SK-N-SH (cell line): ENCODE measurements around the gene PRKCA. TPM values are rescaled to one million over a fixed set of nuclear protein-coding genes. Genes with fewer than 3 reads are reported as not detected.
A peak's percentile ranks its signal among the peaks of the same experiment; 100 is the strongest.

Source experiments
- CTCF ChIA-PET: fragments of 300-600, 350-600 bp; formaldehyde crosslinking; extraction: SDS; loops from one replicate; lab custom pipeline; 2021; lab: Yijun Ruan, JAX
- POLR2A ChIA-PET: fragments of 350-600 bp; sonication (Branson Sonifier 250); formaldehyde crosslinking; extraction: SDS; loops from one replicate; lab custom pipeline; 2020; ENCODE audit warnings: antibody characterized with exemption, inconsistent platforms; lab: Yijun Ruan, JAX
- DNase-seq: peaks from one replicate; pipeline ENCODE4 v3.0.0; 2012
- H2AFZ ChIP-seq: fragments of 200-600 bp; sonication (generic); 2 replicates; pipeline ENCODE4 v1.8.1; 2016; ENCODE audit warnings: antibody characterized with exemption, mild to moderate bottlenecking, low read depth
- H3F3A ChIP-seq: fragments of 200-600 bp; sonication (generic); replicated peaks from 2 replicates; pipeline ENCODE3; 2016; ENCODE audit warnings: antibody characterized with exemption, mild to moderate bottlenecking; ENCODE audit not compliant: insufficient read depth
- H3K27ac ChIP-seq, 2 experiments: fragments of 200-500 bp in 1 of 2; fragments of 200-600 bp in 1 of 2; sonication (Bioruptor generic) in 1 of 2; sonication (generic), shearing (Covaris generic) in 1 of 2; 2 replicates each; pipeline versions ENCODE4 v1.5.1 to v1.6.1; 2014 to 2016; ENCODE audit warnings: low read depth in 2 of 2, inconsistent platforms in 1 of 2, low read length in 1 of 2, mild to moderate bottlenecking in 1 of 2, mixed read lengths in 1 of 2
- H3K27me3 ChIP-seq: fragments of 200-600 bp; sonication (generic), shearing (Covaris generic); 2 replicates; pipeline ENCODE4 v1.6.1; 2016; ENCODE audit warnings: mixed run types; ENCODE audit not compliant: insufficient read depth
- H3K36me3 ChIP-seq, 2 experiments: fragments of 200-500 bp in 1 of 2; fragments of 200-600 bp in 1 of 2; sonication (Bioruptor generic) in 1 of 2; sonication (generic) in 1 of 2; replicated peaks in 1 of 2; 2 replicates each; pipeline versions ENCODE3 to v1.5.1; 2014 to 2016; ENCODE audit warnings: low read length in 1 of 2, mild to moderate bottlenecking in 1 of 2; ENCODE audit not compliant: insufficient read depth in 2 of 2, control insufficient read depth in 1 of 2
- H3K4me1 ChIP-seq, 2 experiments: fragments of 200-500 bp in 1 of 2; fragments of 200-600 bp in 1 of 2; sonication (Bioruptor generic) in 1 of 2; sonication (generic), shearing (Covaris generic) in 1 of 2; 2 replicates each; pipeline versions ENCODE4 v1.5.1 to v1.6.1; 2014 to 2016; ENCODE audit warnings: low read depth in 1 of 2, low read length in 1 of 2, mixed run types in 1 of 2; ENCODE audit not compliant: insufficient read depth in 2 of 2, control insufficient read depth in 1 of 2
- H3K4me2 ChIP-seq: fragments of 200-600 bp; sonication (generic), shearing (Covaris generic); 2 replicates; pipeline ENCODE4 v1.6.1; 2017; ENCODE audit warnings: mixed run types
- H3K4me3 ChIP-seq, 2 experiments: fragments of 200-500 bp in 1 of 2; fragments of 200-600 bp in 1 of 2; sonication (Bioruptor generic) in 1 of 2; sonication (generic), shearing (Covaris generic) in 1 of 2; 2 replicates each; pipeline versions ENCODE4 v1.5.1 to v1.8.1; 2014 to 2016; ENCODE audit warnings: low read depth in 2 of 2, inconsistent platforms in 1 of 2, low read length in 1 of 2, mild to moderate bottlenecking in 1 of 2, mixed read lengths in 1 of 2, moderate library complexity in 1 of 2
- H3K79me2 ChIP-seq: fragments of 200-600 bp; sonication (generic); 2 replicates; pipeline ENCODE4 v1.8.1; 2017; ENCODE audit warnings: mild to moderate bottlenecking; ENCODE audit not compliant: insufficient read depth
- H3K9ac ChIP-seq: fragments of 200-600 bp; sonication (generic); 2 replicates; pipeline ENCODE4 v1.6.1; 2017; ENCODE audit warnings: mixed run types
- H3K9me2 ChIP-seq: fragments of 200-600 bp; sonication (generic); 2 replicates; pipeline ENCODE4 v1.6.1; 2017; ENCODE audit warnings: mixed run types
- H3K9me3 ChIP-seq: fragments of 200-600 bp; sonication (generic); 2 replicates; pipeline ENCODE4 v1.6.1; 2017; ENCODE audit warnings: mixed run types, mild to moderate bottlenecking, moderate library complexity
- H4K20me1 ChIP-seq: fragments of 200-600 bp; sonication (generic); 2 replicates; pipeline ENCODE4 v1.6.1; 2017; ENCODE audit warnings: mild to moderate bottlenecking, mixed run types; ENCODE audit not compliant: insufficient read depth
- ELF1 ChIP-seq: IDR thresholded peaks from 2 replicates; pipeline ENCODE4 v1.4.0; 2012
- EZH2phosphoT487 ChIP-seq: fragments of 200-600 bp; sonication (generic); IDR thresholded peaks from 2 replicates; pipeline ENCODE4 v1.6.1; 2017; ENCODE audit warnings: low read depth, mixed run types, mild to moderate bottlenecking, antibody characterized with exemption, moderate library complexity, borderline replicate concordance
- FOSL2 ChIP-seq: IDR thresholded peaks from 2 replicates; pipeline ENCODE4 v1.4.0; 2012; ENCODE audit warnings: low read depth, mild to moderate bottlenecking, moderate library complexity, borderline replicate concordance
- FOXM1 ChIP-seq: IDR thresholded peaks from 2 replicates; pipeline ENCODE4 v1.4.0; 2012; ENCODE audit warnings: low read depth, mild to moderate bottlenecking
- MEF2A ChIP-seq: IDR thresholded peaks from 2 replicates; pipeline ENCODE4 v1.4.0; 2012; ENCODE audit warnings: low read depth, borderline replicate concordance
- MXI1 ChIP-seq: IDR thresholded peaks from 2 replicates; pipeline ENCODE4 v1.6.1; 2012; ENCODE audit warnings: mild to moderate bottlenecking, low read depth, low read length, improper control_type of control experiment
- NFIC ChIP-seq: IDR thresholded peaks from 2 replicates; pipeline ENCODE4 v1.4.0; 2012; ENCODE audit warnings: borderline replicate concordance
- RAD21 ChIP-seq: IDR thresholded peaks from 2 replicates; pipeline ENCODE4 v1.6.1; 2012; ENCODE audit warnings: mild to moderate bottlenecking, low read length
- RCOR1 ChIP-seq: fragments of 150-350 bp; IDR thresholded peaks from 2 replicates; pipeline ENCODE4 v1.6.1; 2017; ENCODE audit warnings: antibody characterized with exemption, low read length
- RXRA ChIP-seq: IDR thresholded peaks from 2 replicates; pipeline ENCODE4 v1.4.0; 2012; ENCODE audit warnings: low read depth, mild to moderate bottlenecking, borderline replicate concordance
- SIN3A ChIP-seq: IDR thresholded peaks from 2 replicates; pipeline ENCODE4 v1.6.1; 2012; ENCODE audit warnings: low read depth, mild to moderate bottlenecking, low read length, moderate library complexity, borderline replicate concordance
- TEAD4 ChIP-seq: IDR thresholded peaks from 2 replicates; pipeline ENCODE4 v1.4.0; 2012; ENCODE audit warnings: mild to moderate bottlenecking, borderline replicate concordance; ENCODE audit not compliant: insufficient read depth
- USF1 ChIP-seq: IDR thresholded peaks from 2 replicates; pipeline ENCODE4 v1.4.0; 2012; ENCODE audit warnings: low read depth, borderline replicate concordance
- ZBTB33 ChIP-seq: IDR thresholded peaks from 2 replicates; pipeline ENCODE4 v1.4.0; 2012; ENCODE audit warnings: low read depth, borderline replicate concordance
- WGBS: methylation state at CpG from one replicate; pipeline ENCODE4 v1.1.6; 2017; ENCODE audit warnings: low lambda C conversion rate; 5-methylcytosine and 5-hydroxymethylcytosine counted together
- polyA plus RNA-seq, 3 experiments: library from polyadenylated mRNA; depleted of rRNA; stranded (reverse); fragments of >200 nt; gene quantifications; 2 replicates each; pipeline ENCODE4 v1.2.3, GENCODE V29; 2012
- TF ChIP-seq, protein P1 (sequence below): fragments of 150-350 bp; IDR thresholded peaks from 2 replicates; pipeline ENCODE4 v1.6.1; 2016; ENCODE audit warnings: mild to moderate bottlenecking, low read depth, low read length
- TF ChIP-seq, protein P2 (sequence below): fragments of 150-350 bp; IDR thresholded peaks from 2 replicates; pipeline ENCODE4 v1.6.1; 2017; ENCODE audit warnings: antibody characterized with exemption, low read length, low read depth, borderline replicate concordance
- TF ChIP-seq, protein P3 (sequence below): IDR thresholded peaks from 2 replicates; pipeline ENCODE4 v1.4.0; 2012; ENCODE audit warnings: low read depth
- TF ChIP-seq, protein P4 (sequence below): IDR thresholded peaks from 2 replicates; pipeline ENCODE4; 2012

The PRKCA gene
- polyA plus RNA-seq, 1 of the 3 experiments (the other 2 are of a cell fraction) = 108 TPM

DNA sequence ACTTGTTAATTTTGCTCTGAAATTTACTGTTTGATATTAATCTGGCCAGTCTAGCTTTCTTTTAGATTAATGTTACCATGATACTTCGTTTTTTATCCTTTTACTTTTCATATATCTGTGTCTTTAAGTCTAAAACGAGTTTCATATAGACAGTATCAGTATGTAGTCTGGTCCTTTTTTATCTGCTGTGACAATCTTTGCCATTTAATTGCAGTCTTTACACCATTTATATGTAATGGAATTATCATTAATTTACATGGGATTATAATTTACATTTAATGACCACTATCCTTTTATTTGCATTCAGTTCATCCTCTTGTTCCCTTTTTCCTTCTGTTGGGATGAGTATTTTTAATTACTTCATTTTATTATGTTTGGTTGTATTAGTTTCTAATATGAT, 243.5 kb downstream of the PRKCA start:
- no peak overlapping the region for H3K9ac ChIP-seq
- H3F3A ChIP-seq = peaks cover 85% of the 10 kb centered on the region
- no peak for DNase-seq
- H2AFZ ChIP-seq = no peak overlapping the region
- POLR2A ChIA-PET = no interaction called here
- no peaks in the 10 kb centered on the region for H3K9me2 ChIP-seq
- whole genome bisulfite sequencing = 96% methylated on average over 2 of the region's 2 CpGs
- no peak overlapping the region for H3K4me3 ChIP-seq
- no peaks in the 10 kb centered on the region; the same call in 1 of the 2 replicates for H4K20me1 ChIP-seq
- peaks cover 84% of the 10 kb centered on the region for H3K79me2 ChIP-seq
- H3K9me3 ChIP-seq = peaks cover 9% of the 10 kb centered on the region; the same call in 1 of the 2 replicates
- TF ChIP-seq, protein P1, sequence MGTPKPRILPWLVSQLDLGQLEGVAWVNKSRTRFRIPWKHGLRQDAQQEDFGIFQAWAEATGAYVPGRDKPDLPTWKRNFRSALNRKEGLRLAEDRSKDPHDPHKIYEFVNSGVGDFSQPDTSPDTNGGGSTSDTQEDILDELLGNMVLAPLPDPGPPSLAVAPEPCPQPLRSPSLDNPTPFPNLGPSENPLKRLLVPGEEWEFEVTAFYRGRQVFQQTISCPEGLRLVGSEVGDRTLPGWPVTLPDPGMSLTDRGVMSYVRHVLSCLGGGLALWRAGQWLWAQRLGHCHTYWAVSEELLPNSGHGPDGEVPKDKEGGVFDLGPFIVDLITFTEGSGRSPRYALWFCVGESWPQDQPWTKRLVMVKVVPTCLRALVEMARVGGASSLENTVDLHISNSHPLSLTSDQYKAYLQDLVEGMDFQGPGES = no peak
- CTCF ChIA-PET = interaction anchor here (1.5 kb wide), 1 partner anchor 128 kb away, joined by 3 read pairs; no protein-coding TSS in a partner anchor
- H3K36me3 ChIP-seq = peaks cover 6 to 31% of the 10 kb centered on the region in 2 experiments
- no peak overlapping the region for H3K4me2 ChIP-seq
- peaks cover 34 to 63% of the 10 kb centered on the region in 2 experiments for H3K4me1 ChIP-seq
- H3K27me3 ChIP-seq = no peaks in the 10 kb centered on the region
- peak overlapping the region in 1 of 2 experiments; percentile 93; a peak in 2 of 4 replicates for H3K27ac ChIP-seq

DNA sequence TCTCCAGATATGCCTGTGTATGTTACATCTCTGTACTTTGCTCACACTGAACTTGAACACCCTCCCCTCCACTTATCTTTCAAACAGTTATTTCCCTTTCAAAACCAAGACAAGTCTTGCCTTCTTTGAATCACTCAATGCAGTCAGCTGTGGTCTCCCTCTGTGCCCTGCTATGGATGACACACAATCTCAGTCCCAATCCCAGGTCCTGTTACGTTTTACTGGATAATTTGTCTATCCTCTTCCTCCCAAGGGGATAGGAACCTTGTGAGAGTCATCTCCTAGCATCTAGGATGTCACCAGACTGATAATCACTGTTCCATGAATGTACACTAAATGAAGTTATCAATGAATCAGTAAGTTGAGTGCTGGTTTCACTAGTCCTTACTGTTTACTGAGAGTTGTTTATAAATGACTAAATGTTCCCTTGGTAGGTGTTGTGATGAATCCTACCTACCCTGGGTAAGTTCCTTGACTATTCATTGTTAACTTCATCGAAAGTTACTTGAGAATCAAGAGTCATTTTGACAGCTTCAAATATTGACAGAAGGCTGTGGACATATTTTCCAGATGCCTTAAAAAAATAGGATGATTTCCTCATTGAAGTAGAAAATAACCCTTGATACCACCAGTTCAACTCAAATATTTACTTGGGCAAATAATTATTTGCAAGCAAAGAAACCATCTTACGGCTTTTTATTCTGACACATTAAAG, 244.9 kb downstream of the PRKCA start:
- peak overlapping the region; percentile 7 to 81; a peak in 3 of 4 replicates for H3K27ac ChIP-seq
- TF ChIP-seq ELF1 (no peak), EZH2phosphoT487 (no peak), RXRA (no peak), FOXM1 (no peak), FOSL2 (no peak), MEF2A (no peak), TEAD4 (no peak), NFIC (no peak), RAD21 (no peak), SIN3A (no peak), ZBTB33 (no peak), MXI1 (no peak), RCOR1 (no peak), USF1 (no peak)
- TF ChIP-seq, protein P2, sequence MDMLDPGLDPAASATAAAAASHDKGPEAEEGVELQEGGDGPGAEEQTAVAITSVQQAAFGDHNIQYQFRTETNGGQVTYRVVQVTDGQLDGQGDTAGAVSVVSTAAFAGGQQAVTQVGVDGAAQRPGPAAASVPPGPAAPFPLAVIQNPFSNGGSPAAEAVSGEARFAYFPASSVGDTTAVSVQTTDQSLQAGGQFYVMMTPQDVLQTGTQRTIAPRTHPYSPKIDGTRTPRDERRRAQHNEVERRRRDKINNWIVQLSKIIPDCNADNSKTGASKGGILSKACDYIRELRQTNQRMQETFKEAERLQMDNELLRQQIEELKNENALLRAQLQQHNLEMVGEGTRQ = no peak
- TF ChIP-seq, protein P3, sequence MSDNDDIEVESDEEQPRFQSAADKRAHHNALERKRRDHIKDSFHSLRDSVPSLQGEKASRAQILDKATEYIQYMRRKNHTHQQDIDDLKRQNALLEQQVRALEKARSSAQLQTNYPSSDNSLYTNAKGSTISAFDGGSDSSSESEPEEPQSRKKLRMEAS = no peak
- TF ChIP-seq, protein P4, sequence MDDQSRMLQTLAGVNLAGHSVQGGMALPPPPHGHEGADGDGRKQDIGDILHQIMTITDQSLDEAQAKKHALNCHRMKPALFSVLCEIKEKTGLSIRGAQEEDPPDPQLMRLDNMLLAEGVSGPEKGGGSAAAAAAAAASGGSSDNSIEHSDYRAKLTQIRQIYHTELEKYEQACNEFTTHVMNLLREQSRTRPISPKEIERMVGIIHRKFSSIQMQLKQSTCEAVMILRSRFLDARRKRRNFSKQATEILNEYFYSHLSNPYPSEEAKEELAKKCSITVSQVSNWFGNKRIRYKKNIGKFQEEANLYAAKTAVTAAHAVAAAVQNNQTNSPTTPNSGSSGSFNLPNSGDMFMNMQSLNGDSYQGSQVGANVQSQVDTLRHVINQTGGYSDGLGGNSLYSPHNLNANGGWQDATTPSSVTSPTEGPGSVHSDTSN = no peak
- TF ChIP-seq, all 33 proteins: peak for 0
- WGBS = 65% methylated on average over 3 of the region's 3 CpGs
- Histone ChIP-seq H3K36me3 (peaks cover 6 to 34% of the 10 kb centered on the region in 2 experiments), H3K4me2 (no peak overlapping the region), H3K79me2 (peaks cover 84% of the 10 kb centered on the region), H3K9ac (peak overlapping the region; percentile 42), H3F3A (peaks cover 72% of the 10 kb centered on the region), H2AFZ (no peak overlapping the region), H3K4me3 (no peak overlapping the region), H3K4me1 (peaks cover 20 to 49% of the 10 kb centered on the region in 2 experiments), H3K9me2 (no peaks in the 10 kb centered on the region), H4K20me1 (no peaks in the 10 kb centered on the region; the same call in 1 of the 2 replicates), H3K9me3 (peaks cover 9% of the 10 kb centered on the region; the same call in 1 of the 2 replicates), H3K27me3 (no peaks in the 10 kb centered on the region)
- ChIA-PET POLR2A (interaction anchor here (0.6 kb wide), 1 partner anchor 27 kb away, joined by 3 read pairs; no protein-coding TSS in a partner anchor), CTCF (interaction anchor here (0.8 to 1.7 kb wide), 2 partner anchors 15 to 98 kb away, joined by 3 read pairs; no protein-coding TSS in a partner anchor)
- no peak for DNase-seq
